HG03159 (cell line): Measurements from ENCODE around the gene MAPK8.
"Not testable (repeated sequence)": the region's sequence is repeated elsewhere in the genome, so short reads cannot be mapped to it uniquely, and the experiment has no call there.

Source experiments
- ATAC-seq: cut with Tn5 transposase; IDR thresholded peaks from one replicate; pipeline ENCODE4 v1.9.1; 2021; ENCODE audit warnings: mild to moderate bottlenecking, moderate library complexity; ENCODE audit not compliant: unreplicated experiment

MAPK8 gene

DNA sequence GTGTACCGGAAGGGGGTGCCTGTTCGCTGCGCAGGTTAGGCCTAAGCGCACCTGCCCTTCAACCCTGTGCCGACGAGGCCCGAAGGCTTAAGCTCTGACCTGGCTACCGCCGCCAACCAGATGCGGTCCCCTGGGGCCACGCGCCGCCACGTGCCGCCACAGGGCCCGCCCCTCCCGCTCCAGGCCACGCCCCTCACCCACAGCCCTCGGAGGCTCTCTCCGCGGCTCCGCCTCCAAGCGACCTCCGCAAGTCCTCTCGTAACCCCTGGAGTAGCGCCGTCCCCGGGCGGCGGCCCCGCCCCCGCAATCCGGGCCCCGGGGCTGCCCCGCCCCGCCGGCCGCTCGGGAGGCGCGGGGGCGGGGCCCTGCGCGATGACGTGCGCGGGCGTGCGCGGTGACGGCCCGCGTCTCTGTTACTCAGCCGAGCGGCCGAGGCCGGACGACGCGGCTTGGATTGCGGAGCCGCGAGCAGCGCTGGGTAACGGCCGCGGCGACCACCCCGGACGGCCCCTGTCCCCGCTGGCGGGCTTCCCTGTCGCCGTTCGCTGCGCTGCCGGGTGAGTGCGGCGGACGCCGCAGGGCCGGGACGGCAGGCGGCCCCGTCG is at the start of gene MAPK8:
Gene MAPK8 (plus strand): TSS at position 413 of the 605 bp plus-strand sequence. CDS start 94,984 bp downstream, outside the sequence.
- peak; percentile 83 for ATAC-seq

DNA sequence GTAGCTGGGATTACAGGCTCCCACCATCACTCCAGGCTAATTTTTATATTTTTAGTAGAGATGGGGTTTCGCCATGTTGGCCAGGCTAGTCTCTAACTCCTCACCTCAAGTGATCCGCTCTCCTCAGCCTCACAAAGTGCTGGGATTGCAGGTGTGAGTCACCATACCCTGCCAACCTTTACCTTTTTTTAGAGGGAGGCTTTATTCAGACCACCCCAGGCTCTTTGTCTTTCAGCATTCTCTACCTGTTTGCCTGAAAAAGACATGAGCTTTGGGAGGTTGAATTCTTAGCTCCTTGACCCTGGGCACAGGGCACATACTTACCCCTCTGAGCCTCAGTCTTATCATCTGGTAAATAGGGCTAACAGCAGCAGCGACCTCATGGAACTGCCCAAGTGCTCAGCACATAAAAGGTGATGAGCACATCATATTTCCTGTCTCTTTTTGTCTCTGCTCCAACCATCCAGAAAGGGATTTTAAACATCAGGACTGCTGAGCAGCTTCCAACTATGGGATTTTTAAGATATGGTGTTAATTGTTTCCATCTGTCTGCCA is 49.0 kb upstream of the MAPK8 start:
- ATAC-seq, result no peak

DNA sequence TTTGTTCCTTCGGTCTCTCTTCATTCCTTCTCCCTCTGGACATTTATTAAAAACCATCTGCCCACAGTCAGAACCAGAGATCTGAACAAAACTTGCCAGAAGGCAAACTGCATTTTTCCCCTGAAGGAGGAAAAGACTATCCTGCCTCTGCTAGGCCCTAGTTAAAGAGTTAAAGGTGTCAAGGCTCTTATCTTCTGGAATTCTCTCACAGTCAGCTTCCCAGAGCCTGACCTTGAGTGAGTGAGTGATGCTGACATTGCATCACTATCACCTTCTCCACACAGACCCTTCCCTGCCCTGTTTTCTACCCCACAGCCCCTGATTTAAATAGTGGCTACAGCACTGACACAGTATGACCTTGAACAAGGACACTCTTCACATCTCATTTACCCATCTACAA is 48.4 kb upstream of the MAPK8 start:
- no peak for ATAC-seq

DNA sequence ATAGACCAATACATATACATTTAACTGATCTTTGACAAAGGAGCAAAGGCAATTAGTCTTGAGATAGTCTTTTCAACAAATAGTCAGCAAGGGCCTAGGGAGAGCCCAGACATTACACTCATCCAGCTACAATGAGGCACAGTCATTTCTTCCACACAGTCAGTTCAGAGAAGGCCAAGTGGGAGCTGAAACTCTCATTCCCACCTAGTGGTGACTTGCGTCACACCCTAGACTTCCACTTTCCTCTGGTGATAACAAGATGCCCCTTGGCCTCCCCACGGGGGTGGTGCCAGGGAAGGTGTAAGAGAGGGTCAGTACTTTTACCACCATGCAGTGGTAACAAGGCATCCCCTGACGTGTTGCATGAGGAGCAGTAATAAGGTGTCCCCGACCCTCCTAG is 39.9 kb upstream of the MAPK8 start:
- no peak for ATAC-seq

DNA sequence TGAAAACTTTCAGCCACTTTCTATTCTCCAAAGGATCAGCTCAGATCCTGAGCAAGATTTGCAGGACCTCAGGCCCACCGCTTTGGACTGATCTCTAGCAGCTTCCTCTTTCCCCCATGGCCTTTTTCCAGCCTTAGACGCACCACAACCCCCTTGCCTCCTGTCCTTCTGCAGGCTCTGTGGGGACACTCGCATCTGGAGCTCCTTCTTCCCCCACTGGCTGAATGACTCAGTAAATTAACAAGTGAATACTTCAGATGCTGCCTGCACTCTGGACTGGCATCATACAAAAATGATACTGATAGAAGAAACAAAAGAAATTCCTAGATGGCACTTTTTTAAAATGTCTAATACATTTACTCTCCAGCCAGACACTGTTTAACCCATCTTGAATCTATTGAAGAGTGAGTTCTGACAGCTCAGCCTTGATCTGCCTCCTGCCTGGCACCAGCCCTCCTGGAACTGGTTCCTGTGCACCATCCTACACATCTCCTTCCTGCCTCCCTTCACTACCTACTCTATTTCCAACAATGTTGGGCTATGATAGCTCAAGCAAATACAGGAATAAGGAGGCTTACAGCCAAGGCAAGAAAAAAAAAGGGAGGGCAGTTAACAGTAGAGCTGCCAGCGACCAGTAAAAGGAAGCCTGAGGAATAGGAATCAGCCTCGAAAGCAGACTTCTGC is 35.3 kb upstream of the MAPK8 start:
- no peak for ATAC-seq

DNA sequence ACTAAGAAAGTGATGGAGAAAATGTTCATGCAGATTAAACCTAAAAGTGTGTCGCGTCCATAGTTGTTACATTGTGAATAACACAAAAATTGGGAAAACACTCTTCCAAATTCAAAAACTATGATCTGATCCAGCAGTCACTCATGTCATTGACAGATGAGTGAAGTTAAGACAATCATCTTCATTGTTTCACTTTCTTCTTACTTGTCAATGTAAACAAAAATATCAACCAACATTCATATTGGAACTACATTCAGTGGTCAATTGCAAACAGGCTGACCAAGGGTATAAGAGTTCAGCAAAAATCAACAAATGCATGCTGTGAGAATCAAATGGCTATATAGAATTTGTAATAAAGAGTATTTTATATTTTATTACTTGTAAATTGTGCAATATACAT is 33.8 kb upstream of the MAPK8 start:
- ATAC-seq, result no peak

DNA sequence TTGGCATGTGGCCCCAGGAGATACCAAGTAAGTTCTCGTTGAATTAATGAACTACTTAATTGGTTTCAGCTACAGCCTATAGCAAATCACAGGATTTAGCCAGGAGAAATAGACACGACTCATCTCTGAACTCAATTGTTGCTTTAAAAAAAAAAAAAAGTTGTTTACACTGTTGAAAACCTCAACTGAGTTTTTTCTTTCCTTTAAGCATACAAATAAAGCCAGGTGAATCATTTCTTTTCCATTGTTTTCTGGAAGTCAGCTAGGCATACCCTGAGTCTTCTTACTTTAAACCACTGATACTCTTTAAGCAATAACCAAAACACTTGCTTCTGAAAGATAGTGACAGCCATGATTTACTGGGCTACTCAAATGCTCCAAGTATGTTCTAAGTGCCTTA is 32.7 kb upstream of the MAPK8 start:
- no peak for ATAC-seq

DNA sequence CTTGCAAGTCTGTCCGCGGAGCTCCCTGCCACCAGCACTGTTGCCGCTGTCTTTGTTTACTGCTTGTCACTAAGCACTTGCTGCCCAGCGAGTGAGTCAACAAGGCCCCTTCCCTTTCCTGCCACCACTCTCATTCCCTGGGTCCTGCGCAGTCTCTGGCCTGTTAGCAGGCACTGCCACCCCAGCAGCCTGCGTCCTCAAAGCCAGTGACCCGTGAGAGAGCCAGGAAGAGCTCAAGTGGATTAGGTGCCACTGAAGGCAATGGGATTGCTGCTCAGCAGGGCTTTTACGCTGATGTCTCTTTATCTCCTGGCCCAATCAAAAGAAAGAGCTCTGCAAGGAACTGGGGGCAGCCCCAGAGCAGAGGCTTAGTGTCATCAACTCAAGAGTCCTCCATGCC is 31.8 kb upstream of the MAPK8 start, which contains the start of gene FRMPD2:
Gene FRMPD2 (minus strand): TSS at position 61 of the 400 bp plus-strand sequence. CDS start 129 bp downstream, outside the sequence.
- no peak for ATAC-seq

DNA sequence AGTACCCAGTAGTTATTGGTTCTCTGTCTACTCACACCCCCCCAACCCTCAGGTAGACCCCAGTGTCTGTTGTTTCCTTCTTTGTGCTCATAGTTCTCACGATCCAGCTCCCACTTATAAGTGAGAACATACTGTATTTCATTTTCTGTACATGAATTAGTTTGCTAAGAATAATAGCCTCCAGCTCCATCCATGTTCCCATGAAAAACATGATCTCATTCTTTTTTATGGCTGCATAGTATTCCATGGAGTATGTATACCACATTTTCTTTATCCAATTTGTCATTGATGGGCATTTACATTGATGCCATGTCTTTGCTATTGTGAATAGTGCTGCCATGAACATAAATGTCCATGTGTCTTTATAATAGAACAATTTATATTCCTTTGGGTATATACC is 29.4 kb upstream of the MAPK8 start:
- ATAC-seq, result no peak

DNA sequence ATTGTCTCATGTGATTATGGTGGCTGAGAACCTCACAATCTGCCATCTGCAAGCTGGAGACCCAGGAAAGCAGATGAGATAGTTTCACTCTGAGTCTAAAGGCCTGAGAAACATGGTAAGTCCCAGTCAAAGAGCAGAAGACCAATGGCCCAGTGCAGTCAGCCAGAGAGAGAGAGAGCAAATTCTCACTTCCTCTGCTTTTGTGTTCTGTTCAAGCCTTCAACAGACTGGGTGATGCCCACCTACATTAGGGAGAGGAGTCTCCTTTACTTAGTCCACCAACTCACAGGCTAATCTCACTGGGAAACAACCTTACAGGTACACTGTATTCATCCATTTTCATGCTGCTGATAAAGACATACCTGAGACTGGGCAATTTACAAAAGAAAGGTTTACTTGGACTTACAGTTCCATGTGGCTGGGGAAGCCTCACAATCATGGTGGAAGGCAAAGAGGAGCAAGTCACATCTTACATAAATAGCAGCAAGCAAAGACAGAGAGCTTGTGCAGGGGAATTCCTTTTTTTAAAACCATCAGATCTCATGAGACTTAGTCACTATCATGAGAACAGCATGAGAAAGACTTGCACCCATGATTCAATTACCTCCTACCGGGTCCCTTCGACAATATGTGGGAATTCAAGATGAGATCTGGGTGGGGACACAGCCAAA is 27.3 kb upstream of the MAPK8 start:
- peak; percentile 87 for ATAC-seq

DNA sequence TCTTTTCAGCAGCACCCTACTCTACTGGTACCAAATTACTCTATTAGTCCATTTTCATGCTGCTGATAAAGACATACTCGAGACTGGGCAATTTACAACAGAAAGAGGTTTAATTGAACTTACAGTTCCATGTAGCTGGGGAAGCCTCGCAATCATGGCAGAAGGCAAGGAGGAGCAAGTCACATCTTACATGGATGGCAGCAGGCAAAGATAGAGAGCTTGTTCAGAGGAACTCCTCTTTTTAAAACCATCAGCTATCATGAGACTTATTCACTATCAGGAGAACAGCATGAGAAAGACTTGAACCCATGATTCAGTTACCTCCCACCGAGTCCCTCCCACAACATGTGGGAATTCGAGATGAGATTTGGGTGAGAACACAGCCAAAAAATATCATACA is 24.8 kb upstream of the MAPK8 start:
- not testable (repeated sequence) for ATAC-seq

DNA sequence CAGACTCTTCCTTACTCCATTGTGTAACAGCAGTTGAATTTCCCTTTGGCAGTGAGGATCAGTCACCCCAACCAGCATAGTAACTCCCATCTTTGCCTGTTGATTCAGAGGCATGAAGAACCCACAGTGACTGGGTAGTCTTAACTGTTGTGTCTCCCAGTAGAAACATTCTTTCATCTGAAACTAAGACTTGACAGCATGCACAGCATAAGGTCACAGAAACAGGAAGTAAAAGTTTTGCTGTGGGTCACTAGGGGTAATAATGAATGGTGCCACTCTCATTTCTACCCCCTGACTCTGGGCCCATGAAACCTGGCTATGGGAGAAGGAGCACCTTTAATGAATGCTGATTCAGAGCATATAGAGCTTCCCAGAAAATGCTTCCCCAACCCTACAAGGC is 23.6 kb upstream of the MAPK8 start:
- peak; percentile 55 for ATAC-seq

DNA sequence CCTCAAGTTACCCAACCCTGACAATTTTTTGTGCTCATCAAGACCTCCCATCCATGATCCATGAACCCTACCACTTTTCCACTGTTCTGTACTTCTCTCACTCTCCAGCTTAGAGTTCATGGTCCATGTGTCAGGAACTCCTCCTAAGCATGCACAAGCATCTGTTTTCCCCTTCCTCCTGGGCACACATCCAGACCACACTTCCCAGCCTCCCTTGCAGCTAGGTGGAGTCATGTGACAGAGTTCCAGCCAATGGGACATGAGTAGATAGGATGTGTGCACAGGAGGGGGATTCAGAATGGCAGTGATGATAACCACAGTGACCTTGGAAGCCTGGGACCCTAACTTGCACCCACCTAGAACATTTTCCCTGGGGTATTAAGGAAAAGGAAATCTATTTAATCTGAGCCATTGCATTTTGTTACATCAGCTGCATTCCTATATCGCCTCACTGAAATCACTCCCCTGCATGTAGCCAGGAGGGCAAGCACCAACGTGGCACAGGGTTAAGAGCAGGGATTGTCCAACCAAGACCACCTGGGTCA is 22.4 kb upstream of the MAPK8 start:
- ATAC-seq, result no peak

DNA sequence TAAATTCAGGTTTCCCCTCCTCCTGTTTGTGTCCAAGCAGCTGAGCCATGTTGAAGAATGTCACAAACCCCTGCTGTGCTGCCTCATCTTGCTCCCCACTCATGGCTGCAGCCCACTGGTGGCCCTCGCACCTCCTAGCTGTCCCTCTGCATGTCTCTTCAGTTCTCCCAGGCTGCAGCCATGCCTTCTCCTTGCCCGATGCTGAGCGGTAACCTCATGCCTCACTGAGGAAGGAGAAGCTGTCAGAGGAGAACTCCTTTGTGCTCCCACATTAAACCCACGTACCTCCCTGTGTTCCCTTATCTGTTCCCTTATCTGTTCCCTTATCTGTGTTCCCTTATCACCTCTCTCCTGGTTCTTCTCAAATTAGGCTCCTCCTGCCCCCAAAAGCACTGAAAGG is 21.7 kb upstream of the MAPK8 start:
- no peak for ATAC-seq

DNA sequence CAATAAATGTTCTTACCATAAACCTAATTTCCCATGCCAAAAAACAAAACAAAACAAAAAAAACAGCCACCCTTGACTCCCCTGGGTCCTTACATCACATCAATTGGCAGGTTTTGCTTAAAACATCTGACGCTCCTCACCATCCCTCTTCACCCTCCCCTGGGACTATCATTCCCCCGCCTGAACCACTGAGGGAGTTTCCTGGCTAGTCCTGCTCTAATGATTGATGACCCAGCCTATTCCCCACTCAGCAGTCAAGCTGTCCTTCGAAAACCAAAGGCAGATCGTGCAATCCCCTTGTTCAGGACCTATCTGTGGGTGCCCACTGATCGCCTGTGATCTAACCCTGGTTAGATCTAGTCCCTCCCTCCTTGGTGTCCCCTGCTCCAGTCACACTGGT is 20.8 kb upstream of the MAPK8 start:
- no peak for ATAC-seq

DNA sequence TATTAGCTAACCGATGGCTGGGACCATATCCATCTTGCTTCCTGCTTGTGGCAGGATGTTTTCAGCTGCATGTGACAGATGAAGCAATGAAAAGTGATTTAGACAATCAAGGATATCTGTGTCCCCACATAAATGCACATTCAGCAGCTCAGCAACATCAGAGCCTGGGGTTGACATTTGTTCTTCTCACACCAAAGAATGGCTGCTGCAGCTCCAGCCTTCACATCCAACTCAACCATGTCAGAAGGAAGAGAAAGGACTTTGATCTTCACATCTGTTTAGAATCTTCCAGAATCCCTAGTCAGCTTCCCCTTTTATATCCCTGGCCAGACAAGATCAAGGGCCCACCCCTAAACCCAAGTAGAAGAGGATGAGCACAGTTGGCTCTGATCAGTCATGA is 20.1 kb upstream of the MAPK8 start:
- ATAC-seq, result no peak

DNA sequence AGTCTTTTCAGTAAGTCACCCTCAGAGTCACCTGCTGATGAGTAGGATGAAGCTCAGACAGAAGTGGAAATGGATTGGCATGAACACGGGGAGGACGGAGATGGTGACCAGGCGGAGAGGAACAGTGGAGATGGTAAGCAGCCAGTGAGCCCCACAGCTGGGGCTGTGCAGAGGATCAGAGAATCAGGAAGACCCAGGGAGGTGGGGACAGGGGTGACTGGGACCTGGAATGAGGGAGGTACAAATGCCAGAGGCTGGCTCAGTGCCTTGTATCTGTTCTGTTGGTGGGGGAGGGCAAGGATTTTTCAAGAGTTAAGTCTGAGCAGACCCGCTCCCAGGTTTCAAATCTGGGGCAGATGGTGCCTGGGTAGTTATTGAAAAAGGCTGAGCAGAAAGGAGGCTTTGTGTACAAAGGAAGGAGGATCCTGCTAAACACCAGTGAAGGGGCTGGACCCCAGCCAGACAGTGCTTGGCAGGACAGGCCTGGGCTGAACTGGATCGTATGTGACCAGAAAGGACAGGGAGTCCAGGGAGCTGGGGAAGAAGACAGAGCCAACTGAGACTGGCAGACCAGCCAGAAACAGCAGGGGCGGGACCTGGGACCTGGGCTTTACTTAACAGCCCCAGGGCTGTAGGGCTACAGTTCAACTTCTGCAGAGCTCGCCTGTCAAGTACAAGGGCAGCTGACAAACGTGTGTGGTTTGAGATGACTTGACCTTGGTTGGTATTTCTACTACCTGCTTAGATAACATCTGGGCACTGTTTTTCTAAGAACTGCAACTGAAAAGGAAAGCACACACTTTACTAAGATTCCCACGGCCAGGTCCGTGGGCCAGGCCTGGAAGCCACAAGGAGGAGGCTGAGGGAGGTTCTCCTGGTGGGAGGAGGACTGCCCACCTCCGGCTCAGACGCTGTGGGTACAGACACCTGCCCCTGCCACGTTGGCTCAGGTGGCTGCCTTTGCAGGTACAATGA is 18.8 kb upstream of the MAPK8 start:
- ATAC-seq, result no peak

DNA sequence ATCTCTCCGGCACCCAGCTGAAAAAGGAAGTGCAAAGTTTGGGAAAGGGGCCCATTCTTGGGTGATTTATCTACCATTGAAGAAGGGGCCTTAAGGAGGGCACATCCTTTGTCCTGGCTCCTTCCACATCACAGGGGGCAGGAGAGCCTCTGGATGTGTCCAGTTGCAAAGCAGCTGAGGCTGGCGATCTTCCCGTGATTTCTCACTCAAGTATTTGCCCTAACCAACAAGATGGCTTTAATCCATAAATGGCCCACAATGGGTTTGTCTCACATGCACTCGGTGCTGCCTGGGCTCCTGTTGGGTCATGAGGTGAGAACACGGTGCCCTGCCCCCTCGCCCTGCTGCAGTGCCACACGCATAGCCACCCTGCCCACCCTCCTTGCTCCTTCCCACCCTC is 17.8 kb upstream of the MAPK8 start:
- ATAC-seq, result no peak

DNA sequence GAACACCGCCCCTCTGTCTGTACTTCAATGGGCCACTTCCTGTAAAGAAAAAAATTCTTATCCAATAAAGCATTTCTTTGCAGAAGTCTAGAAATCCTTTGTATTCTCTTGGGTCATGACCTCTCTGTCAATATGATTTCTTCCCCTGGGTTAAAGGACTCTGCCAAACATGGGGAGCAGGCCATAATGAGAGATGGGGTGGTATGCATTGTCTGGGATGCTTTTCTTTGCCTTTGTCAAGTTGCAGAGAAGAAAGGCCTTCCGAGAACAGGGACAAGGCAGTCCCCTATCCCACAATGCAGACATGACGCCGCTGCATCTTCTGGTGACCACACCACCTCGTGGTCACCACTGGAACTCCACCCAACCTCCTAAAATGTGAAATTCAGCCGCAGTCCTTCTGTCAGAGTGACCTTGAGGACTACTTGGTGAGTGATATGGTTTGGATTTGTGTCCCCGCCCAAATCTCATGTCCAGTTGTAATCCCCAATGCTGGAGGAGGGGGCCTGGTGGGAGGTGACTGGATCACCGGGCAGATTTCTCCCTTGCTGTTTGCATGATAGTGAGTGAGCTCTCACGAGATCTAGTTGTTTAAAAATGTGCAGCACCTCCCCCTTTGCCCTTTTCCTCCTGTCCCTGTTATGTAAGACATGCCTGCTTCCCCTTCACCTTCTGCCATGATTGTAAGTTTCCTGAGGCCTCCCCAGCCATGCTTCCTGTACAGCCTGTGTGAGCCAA is 16.8 kb upstream of the MAPK8 start:
- ATAC-seq, result peak; percentile 56

DNA sequence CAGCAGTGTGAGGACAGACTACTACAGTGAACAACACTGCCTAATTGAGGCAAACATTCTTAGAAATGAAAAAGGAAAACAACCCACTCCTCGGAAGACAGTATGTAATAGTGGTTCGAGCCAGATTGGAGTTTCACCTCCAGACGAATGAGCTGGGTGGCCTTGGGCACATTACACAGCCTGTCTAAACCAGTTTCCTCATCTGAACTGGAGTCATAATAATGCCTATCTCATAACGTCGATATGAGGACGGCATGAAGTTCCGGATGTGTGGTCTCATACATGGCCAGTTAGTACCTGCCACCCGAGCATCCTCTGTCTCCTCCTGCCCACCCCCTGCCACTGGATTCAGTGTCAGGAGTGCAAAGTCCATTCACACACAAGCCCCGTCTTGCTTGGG is 16.2 kb upstream of the MAPK8 start:
- ATAC-seq, result no peak
